BE2C (cell line): Measurements from ENCODE around the gene ZRANB3.
"Not testable (repeated sequence)": the region's sequence is repeated elsewhere in the genome, so short reads cannot be mapped to it uniquely, and the experiment has no call there.

Source experiments
- DNase-seq: peaks from one replicate; pipeline ENCODE4 v3.0.0-alpha.2; 2020
- H3K27me3 ChIP-seq: fragments of 250-450 bp; sonication (Bioruptor Pico); 2 replicates; pipeline ENCODE4 v1.5.1; 2020; ENCODE audit warnings: mild to moderate bottlenecking
- H3K36me3 ChIP-seq: fragments of 250-450 bp; sonication (Bioruptor Pico); 2 replicates; pipeline ENCODE4 v1.5.1; 2020; ENCODE audit warnings: mild to moderate bottlenecking
- H3K4me1 ChIP-seq: fragments of 250-450 bp; sonication (Bioruptor Pico); 2 replicates; pipeline ENCODE4 v1.5.1; 2020
- H3K4me3 ChIP-seq: 2 replicates; pipeline ENCODE4 v1.5.1; 2011; ENCODE audit warnings: low read depth, low read length
- H3K9me3 ChIP-seq: fragments of 250-450 bp; sonication (Bioruptor Pico); 2 replicates; pipeline ENCODE4 v1.5.1; 2020
- TF ChIP-seq, protein P1 (sequence below): IDR thresholded peaks from 2 replicates; pipeline ENCODE4 v1.5.1; 2012; ENCODE audit warnings: mild to moderate bottlenecking, low read depth, low read length

The ZRANB3 gene

DNA sequence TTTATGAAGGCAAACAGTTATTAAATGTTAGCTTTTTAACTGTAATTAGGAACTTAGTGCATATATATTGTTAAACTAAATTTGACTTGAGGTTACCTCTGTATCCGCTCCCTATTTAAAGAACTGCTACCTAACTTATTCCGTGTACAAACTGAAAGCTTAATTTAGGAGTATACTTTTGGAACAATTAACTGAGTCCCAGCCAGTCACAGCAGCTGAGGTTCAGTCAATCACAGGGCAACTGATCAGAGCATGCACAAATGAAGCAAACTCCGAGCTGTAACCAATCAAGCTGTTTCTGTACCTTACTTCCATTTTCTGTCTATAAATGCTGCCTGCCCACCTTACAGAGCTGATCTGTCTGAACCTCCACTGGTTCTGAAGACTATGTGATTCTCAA is 417.7 kb downstream of the ZRANB3 start:
- TF ChIP-seq, protein P1, sequence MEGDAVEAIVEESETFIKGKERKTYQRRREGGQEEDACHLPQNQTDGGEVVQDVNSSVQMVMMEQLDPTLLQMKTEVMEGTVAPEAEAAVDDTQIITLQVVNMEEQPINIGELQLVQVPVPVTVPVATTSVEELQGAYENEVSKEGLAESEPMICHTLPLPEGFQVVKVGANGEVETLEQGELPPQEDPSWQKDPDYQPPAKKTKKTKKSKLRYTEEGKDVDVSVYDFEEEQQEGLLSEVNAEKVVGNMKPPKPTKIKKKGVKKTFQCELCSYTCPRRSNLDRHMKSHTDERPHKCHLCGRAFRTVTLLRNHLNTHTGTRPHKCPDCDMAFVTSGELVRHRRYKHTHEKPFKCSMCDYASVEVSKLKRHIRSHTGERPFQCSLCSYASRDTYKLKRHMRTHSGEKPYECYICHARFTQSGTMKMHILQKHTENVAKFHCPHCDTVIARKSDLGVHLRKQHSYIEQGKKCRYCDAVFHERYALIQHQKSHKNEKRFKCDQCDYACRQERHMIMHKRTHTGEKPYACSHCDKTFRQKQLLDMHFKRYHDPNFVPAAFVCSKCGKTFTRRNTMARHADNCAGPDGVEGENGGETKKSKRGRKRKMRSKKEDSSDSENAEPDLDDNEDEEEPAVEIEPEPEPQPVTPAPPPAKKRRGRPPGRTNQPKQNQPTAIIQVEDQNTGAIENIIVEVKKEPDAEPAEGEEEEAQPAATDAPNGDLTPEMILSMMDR = no peak
- H3K27me3 ChIP-seq = no peaks in the 10 kb centered on the region
- no peaks in the 10 kb centered on the region for H3K9me3 ChIP-seq
- H3K4me1 ChIP-seq = no peaks in the 10 kb centered on the region
- no peaks in the 10 kb centered on the region for H3K36me3 ChIP-seq
- no peak for DNase-seq
- no peak overlapping the region for H3K4me3 ChIP-seq

DNA sequence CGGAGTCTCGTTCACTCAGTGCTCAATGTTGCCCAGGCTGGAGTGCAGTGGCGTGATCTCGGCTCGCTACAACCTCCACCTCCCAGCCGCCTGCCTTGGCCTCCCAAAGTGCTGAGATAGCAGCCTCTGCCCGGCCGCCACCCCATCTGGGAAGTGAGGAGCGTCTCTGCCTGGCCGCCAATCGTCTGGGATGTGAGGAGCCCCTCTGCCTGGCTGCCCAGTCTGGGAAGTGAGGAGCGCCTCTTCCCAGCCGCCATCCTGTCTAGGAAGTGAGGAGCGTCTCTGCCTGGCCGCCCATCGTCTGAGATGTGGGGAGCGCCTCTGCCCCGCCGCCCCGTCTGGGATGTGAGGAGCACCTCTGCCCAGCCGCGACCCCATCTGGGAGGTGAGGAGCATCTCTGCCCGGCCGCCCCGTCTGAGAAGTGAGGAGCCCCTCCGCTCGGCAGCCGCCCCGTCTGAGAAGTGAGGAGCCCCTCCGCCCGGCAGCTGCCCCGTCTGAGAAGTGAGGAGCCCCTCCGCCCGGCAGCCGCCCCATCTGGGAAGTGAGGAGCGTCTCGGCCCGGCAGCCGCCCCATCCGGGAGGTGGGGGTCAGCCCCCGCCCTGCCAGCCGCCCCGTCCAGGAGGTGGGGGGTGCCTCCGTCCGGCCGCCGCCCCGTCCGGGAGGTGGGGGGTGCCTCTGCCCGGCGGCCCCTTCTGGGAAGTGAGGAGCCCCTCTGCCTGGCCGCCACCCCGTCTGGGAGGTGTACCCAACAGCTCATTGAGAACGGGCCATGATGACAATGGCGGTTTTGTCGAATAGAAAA is 425.3 kb downstream of the ZRANB3 start:
- DNase-seq, H3K9me3 ChIP-seq, H3K4me1 ChIP-seq, H3K27me3 ChIP-seq, H3K4me3 ChIP-seq, H3K36me3 ChIP-seq: not testable (repeated sequence)

DNA sequence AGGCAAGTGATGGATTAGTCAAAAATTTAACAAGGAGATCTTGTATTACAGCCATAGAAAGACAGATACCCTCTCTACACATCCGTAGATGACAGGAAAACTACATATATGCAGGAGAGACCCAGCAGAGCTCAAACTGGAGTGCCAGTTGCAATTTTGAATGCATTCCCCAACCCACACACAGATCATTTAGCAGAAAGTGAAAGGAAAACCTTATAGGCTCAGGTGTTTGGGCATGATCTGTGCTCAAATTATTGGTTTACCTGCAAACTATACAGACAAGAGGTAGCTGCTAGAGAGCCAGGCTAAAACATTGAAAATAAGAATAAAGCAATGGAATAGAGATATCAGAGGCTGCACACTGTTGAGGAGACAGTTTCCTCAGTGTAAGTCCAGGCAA is 427.2 kb downstream of the ZRANB3 start:
- Histone ChIP-seq H3K9me3 (no peaks in the 10 kb centered on the region), H3K36me3 (no peaks in the 10 kb centered on the region), H3K27me3 (no peaks in the 10 kb centered on the region), H3K4me1 (no peaks in the 10 kb centered on the region), H3K4me3 (no peak overlapping the region)
- DNase-seq = no peak
- TF ChIP-seq, protein P1 = no peak

DNA sequence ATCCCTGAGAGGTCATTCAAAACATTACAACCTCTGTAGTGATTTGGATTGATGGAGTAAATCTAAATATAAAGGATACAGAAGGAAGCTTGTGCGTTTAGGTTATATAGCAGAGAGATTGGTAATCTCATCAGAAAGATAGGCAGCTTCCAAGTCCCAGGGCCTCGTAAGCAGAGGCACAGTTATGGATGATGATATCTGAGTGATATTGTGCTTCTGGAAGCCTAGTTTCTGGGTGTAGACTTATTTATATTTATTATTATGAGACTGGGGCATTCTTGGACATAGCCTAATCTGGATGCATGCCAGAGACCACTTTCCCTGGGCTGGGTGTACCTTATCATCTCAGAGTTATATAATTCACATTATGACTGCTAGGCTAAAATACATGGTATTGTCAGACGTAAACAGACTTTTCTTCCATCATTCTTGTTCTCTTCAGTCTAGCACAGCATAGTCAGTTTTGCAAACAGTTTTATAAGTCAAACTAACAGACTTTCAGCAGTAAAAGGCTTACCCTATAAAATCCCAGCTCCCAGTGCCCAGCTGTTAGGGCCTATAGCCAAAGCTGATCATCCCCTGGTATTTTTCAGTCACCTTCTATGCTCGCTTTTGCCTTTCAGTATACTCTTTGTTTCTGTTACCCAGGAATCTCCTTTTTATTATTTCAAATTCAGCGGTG is 431.1 kb downstream of the ZRANB3 start:
- no peaks in the 10 kb centered on the region for H3K9me3 ChIP-seq
- H3K27me3 ChIP-seq = no peaks in the 10 kb centered on the region
- no peaks in the 10 kb centered on the region for H3K4me1 ChIP-seq
- peak; percentile 41 for DNase-seq
- no peaks in the 10 kb centered on the region for H3K36me3 ChIP-seq
- no peak overlapping the region for H3K4me3 ChIP-seq
- TF ChIP-seq, protein P1 = no peak

DNA sequence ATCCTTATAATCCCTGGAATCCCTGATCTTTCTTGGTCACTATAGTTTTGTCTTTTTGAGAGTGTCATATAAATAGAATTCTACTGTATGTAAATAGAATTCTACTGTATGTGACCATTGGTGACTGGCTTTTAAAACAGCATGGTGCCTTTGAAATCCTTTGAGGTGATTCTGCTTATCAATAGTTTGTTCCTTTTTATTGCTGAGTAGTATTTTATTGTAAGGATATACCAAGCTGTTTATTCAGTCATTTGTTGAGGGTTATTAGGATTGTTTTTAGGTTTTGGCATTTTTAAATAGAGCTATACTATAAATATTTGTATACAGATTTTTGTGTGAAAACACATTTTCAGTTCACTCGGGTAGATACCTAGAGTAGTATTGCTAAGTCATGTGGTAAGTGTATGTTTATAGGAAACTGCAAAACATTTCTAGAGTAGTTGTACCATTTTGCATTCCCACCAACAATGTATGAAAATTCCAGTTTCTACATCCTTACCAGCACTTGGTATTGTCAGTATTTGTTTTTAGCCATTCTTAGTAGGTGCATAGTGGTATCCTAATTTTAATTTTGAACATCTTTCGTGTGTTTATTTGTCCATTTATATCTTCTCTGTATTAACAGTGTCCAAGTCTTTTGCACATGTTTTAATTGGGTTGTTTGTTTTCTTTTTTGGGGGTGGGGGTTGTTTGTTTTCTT is 433.3 kb downstream of the ZRANB3 start:
- no peaks in the 10 kb centered on the region for H3K4me1 ChIP-seq

DNA sequence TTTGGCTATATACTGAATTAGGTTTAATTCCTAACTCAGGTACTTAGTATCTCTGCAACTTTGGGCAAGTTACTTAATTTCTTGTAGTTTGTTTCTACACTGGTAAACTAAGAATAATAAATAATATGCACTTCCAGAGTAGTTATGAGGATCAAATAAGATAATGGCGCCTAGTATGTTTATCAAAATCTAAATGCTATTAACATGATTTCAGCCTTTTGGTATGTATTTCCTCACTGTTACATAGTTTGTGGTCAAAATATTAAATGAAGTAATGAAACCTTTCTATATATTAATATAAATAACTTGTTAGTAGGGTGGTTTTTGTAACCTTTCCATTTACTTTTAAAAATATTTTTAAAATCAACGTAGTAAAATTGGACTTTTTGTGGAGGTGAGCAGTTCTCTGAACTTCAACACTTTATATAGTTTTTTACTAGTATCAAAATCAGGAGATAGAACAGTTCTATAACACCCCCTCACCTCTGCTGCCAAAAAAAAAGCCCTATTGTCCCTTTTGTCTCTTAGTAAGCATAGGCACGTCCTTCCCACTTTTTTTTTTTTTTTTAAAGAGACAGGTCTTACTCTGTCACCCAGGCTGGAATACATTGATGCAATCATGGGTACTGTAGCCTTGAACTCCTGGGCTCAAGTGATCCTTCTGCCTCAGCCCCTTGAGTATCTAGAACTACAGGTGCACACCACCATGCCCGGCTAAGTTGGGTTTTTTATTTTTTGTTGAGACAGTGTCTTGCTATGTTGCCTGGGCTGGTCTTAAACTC is 434.2 kb downstream of the ZRANB3 start:
- no peak for DNase-seq
- Histone ChIP-seq H3K4me3 (no peak overlapping the region), H3K36me3 (no peaks in the 10 kb centered on the region)

More for the DNA sequence above, 433.3 kb downstream of the ZRANB3 start:
- TF ChIP-seq, protein P1 = no peak
- Histone ChIP-seq H3K9me3 (no peaks in the 10 kb centered on the region), H3K36me3 (no peaks in the 10 kb centered on the region), H3K27me3 (no peaks in the 10 kb centered on the region), H3K4me3 (no peak overlapping the region)
- DNase-seq = no peak

More for the DNA sequence above, 434.2 kb downstream of the ZRANB3 start:
- TF ChIP-seq, protein P1 = no peak
- Histone ChIP-seq H3K9me3 (no peaks in the 10 kb centered on the region), H3K27me3 (no peaks in the 10 kb centered on the region), H3K4me1 (no peaks in the 10 kb centered on the region)
